ENCODE data around the gene OCLN. TPM values are rescaled to one million over a fixed set of nuclear protein-coding genes. Genes with fewer than 3 reads are reported as not detected.
"Not testable (repeated sequence)": the region's sequence is repeated elsewhere in the genome, so short reads cannot be mapped to it uniquely, and the experiment has no call there.

Gene OCLN
- total RNA-seq, 1 experiment from 2014 or later, result 9.0 TPM

GRCh38 chr5:69559908-69560330 lies 67.3 kb downstream of the OCLN start, which contains the start of gene GTF2H2C:
TSS of gene GTF2H2C (plus strand) at chr5:69560191. CDS start at chr5:69565133, 4,942 bp downstream.
- CTCF ChIA-PET; H3K4me1 Mint-ChIP-seq (ENCODE audit: insufficient read depth, unreplicated experiment); BruUV-seq (replicated peaks); H3K9me3 Mint-ChIP-seq (ENCODE audit: unreplicated experiment); H3K27me3 Mint-ChIP-seq (ENCODE audit: insufficient read depth, unreplicated experiment); H3K36me3 Mint-ChIP-seq (ENCODE audit: insufficient read depth, unreplicated experiment); intact Hi-C loops (cut with micrococcal nuclease): not testable (repeated sequence)
- POLR2A ChIA-PET, result interaction anchor here (1.0 to 1.9 kb wide), 2 partner anchors 67 to 466 kb away, joined by 3 to 4 read pairs; partner anchors contain the start of gene SLC30A5
- DNase-seq (ENCODE audit: unreplicated experiment), result peak; percentile 72
- Mint-ChIP-seq H3K4me3 (ENCODE audit: unreplicated experiment) (peak within 1 kb of the TSS; percentile 92), H3K27ac (ENCODE audit: low read depth, unreplicated experiment) (peak within 1 kb of the TSS; percentile 91)
- peak; percentile 42 for TF ChIP-seq CTCF (IDR thresholded peaks at IDR 0.05; ENCODE audit: unreplicated experiment)

GRCh38 chr5:69560587-69561431 lies 68.2 kb downstream of the OCLN start:
- intact Hi-C loops (cut with micrococcal nuclease); H3K36me3 Mint-ChIP-seq (ENCODE audit: insufficient read depth, unreplicated experiment); H3K4me1 Mint-ChIP-seq (ENCODE audit: insufficient read depth, unreplicated experiment); CTCF ChIA-PET; H3K9me3 Mint-ChIP-seq (ENCODE audit: unreplicated experiment); BruUV-seq (replicated peaks); H3K27me3 Mint-ChIP-seq (ENCODE audit: insufficient read depth, unreplicated experiment): not testable (repeated sequence)
- POLR2A ChIA-PET, result interaction anchor here (1.0 to 1.9 kb wide), 2 partner anchors 67 to 467 kb away, joined by 3 to 4 read pairs; partner anchors contain the start of gene SLC30A5
- DNase-seq (ENCODE audit: unreplicated experiment), result peak; percentile 23
- Mint-ChIP-seq H3K27ac (ENCODE audit: low read depth, unreplicated experiment) (peak overlapping the region; percentile 91), H3K4me3 (ENCODE audit: unreplicated experiment) (peak overlapping the region; percentile 92)

- H3K27ac Mint-ChIP-seq (ENCODE audit: low read depth, unreplicated experiment); CTCF ChIA-PET: not testable (repeated sequence)
Observed at GRCh38 chr5:69566172-69566571, 73.6 kb downstream of the OCLN start.

GRCh38 chr5:69568072-69568471 lies 75.5 kb downstream of the OCLN start:
- intact Hi-C loops (cut with micrococcal nuclease); H3K27me3 Mint-ChIP-seq (ENCODE audit: insufficient read depth, unreplicated experiment); H3K36me3 Mint-ChIP-seq (ENCODE audit: insufficient read depth, unreplicated experiment); BruUV-seq (replicated peaks); POLR2A ChIA-PET; H3K27ac Mint-ChIP-seq (ENCODE audit: low read depth, unreplicated experiment); H3K4me1 Mint-ChIP-seq (ENCODE audit: insufficient read depth, unreplicated experiment); CTCF ChIA-PET; H3K9me3 Mint-ChIP-seq (ENCODE audit: unreplicated experiment); H3K4me3 Mint-ChIP-seq (ENCODE audit: unreplicated experiment); DNase-seq (ENCODE audit: unreplicated experiment): not testable (repeated sequence)

More at GRCh38 chr5:69566172-69566571, 73.6 kb downstream of the OCLN start:
- POLR2A ChIA-PET; H3K36me3 Mint-ChIP-seq (ENCODE audit: insufficient read depth, unreplicated experiment); H3K4me3 Mint-ChIP-seq (ENCODE audit: unreplicated experiment); H3K4me1 Mint-ChIP-seq (ENCODE audit: insufficient read depth, unreplicated experiment); H3K27me3 Mint-ChIP-seq (ENCODE audit: insufficient read depth, unreplicated experiment); DNase-seq (ENCODE audit: unreplicated experiment); H3K9me3 Mint-ChIP-seq (ENCODE audit: unreplicated experiment); BruUV-seq (replicated peaks); intact Hi-C loops (cut with micrococcal nuclease): not testable (repeated sequence)

- CTCF ChIA-PET; H3K27ac Mint-ChIP-seq (ENCODE audit: low read depth, unreplicated experiment); H3K4me3 Mint-ChIP-seq (ENCODE audit: unreplicated experiment); H3K36me3 Mint-ChIP-seq (ENCODE audit: insufficient read depth, unreplicated experiment); DNase-seq (ENCODE audit: unreplicated experiment); H3K27me3 Mint-ChIP-seq (ENCODE audit: insufficient read depth, unreplicated experiment); intact Hi-C loops (cut with micrococcal nuclease); H3K9me3 Mint-ChIP-seq (ENCODE audit: unreplicated experiment); H3K4me1 Mint-ChIP-seq (ENCODE audit: insufficient read depth, unreplicated experiment); BruUV-seq (replicated peaks); POLR2A ChIA-PET: not testable (repeated sequence)
Observed at GRCh38 chr5:69583356-69583755, 90.8 kb downstream of the OCLN start.

GRCh38 chr5:69596114-69596840 lies 103.7 kb downstream of the OCLN start:
- H3K27ac Mint-ChIP-seq (ENCODE audit: low read depth, unreplicated experiment); BruUV-seq (replicated peaks); CTCF ChIA-PET; intact Hi-C loops (cut with micrococcal nuclease); H3K4me1 Mint-ChIP-seq (ENCODE audit: insufficient read depth, unreplicated experiment); H3K4me3 Mint-ChIP-seq (ENCODE audit: unreplicated experiment); H3K27me3 Mint-ChIP-seq (ENCODE audit: insufficient read depth, unreplicated experiment); DNase-seq (ENCODE audit: unreplicated experiment); H3K36me3 Mint-ChIP-seq (ENCODE audit: insufficient read depth, unreplicated experiment); H3K9me3 Mint-ChIP-seq (ENCODE audit: unreplicated experiment); POLR2A ChIA-PET: not testable (repeated sequence)

- DNase-seq (ENCODE audit: unreplicated experiment); CTCF ChIA-PET; POLR2A ChIA-PET; H3K27ac Mint-ChIP-seq (ENCODE audit: low read depth, unreplicated experiment); H3K4me3 Mint-ChIP-seq (ENCODE audit: unreplicated experiment); H3K36me3 Mint-ChIP-seq (ENCODE audit: insufficient read depth, unreplicated experiment); BruUV-seq (replicated peaks); intact Hi-C loops (cut with micrococcal nuclease); H3K9me3 Mint-ChIP-seq (ENCODE audit: unreplicated experiment); H3K4me1 Mint-ChIP-seq (ENCODE audit: insufficient read depth, unreplicated experiment); H3K27me3 Mint-ChIP-seq (ENCODE audit: insufficient read depth, unreplicated experiment): not testable (repeated sequence)
Observed at GRCh38 chr5:69601947-69602346, 109.4 kb downstream of the OCLN start.

GRCh38 chr5:69606839-69607238 lies 114.2 kb downstream of the OCLN start:
- intact Hi-C loops (cut with micrococcal nuclease); H3K27me3 Mint-ChIP-seq (ENCODE audit: insufficient read depth, unreplicated experiment); DNase-seq (ENCODE audit: unreplicated experiment); H3K4me3 Mint-ChIP-seq (ENCODE audit: unreplicated experiment); CTCF ChIA-PET; BruUV-seq (replicated peaks); H3K27ac Mint-ChIP-seq (ENCODE audit: low read depth, unreplicated experiment); H3K9me3 Mint-ChIP-seq (ENCODE audit: unreplicated experiment); H3K36me3 Mint-ChIP-seq (ENCODE audit: insufficient read depth, unreplicated experiment); POLR2A ChIA-PET; H3K4me1 Mint-ChIP-seq (ENCODE audit: insufficient read depth, unreplicated experiment): not testable (repeated sequence)

Measured in MCF 10A (cell line).